CD4-positive, alpha-beta T cell (primary cell): Measurements from ENCODE around the gene PASK. TPM values are rescaled to one million over a fixed set of nuclear protein-coding genes. Genes with fewer than 3 reads are reported as not detected.

ENCODE experiments used
- ATAC-seq: fragments of 200-7000 bp; cut with Tn5 transposase; one replicate; pipeline ENCODE4 v1.10.0; 2022; ENCODE audit warnings: mild to moderate bottlenecking; ENCODE audit not compliant: poor library complexity
- CTCF ChIA-PET: fragments of 350-600 bp; sonication (Branson Sonifier 250); formaldehyde crosslinking; loops from one replicate; lab custom pipeline; 2021; ENCODE audit warnings: antibody characterized with exemption, inconsistent platforms; lab: Charles Lee
- POLR2A ChIA-PET: fragments of 350-600 bp; sonication (Branson Sonifier 250); formaldehyde crosslinking; loops from one replicate; lab custom pipeline; 2021; ENCODE audit warnings: antibody characterized with exemption, inconsistent platforms; lab: Charles Lee
- DNase-seq, 14 experiments: peaks; one replicate each; pipeline ENCODE4 v3.0.0-alpha.2; 2013 to 2020; ENCODE audit warnings: mixed read lengths in 2 of 14
- H3K27ac ChIP-seq, 2 donors: one replicate each; pipeline versions ENCODE4 v1.5.1 to v1.7.0; 2013; ENCODE audit warnings: low read length in 2 of 2, low read depth in 1 of 2, mild to moderate bottlenecking in 1 of 2
- H3K27me3 ChIP-seq, 2 experiments: 1 replicate in 1 of 2; 2 replicates in 1 of 2; pipeline versions ENCODE4 v1.6.1 to v1.7.0; 2013; ENCODE audit warnings: low read length in 2 of 2, control low read depth in 1 of 2, mild to moderate bottlenecking in 1 of 2, moderate library complexity in 1 of 2; ENCODE audit not compliant: insufficient read depth in 2 of 2, control insufficient read depth in 1 of 2
- H3K36me3 ChIP-seq: one replicate; pipeline ENCODE4 v1.6.1; 2013; ENCODE audit warnings: low read length, control low read depth; ENCODE audit not compliant: insufficient read depth
- H3K4me1 ChIP-seq: one replicate; pipeline ENCODE4 v1.6.1; 2013; ENCODE audit warnings: low read length, control low read depth; ENCODE audit not compliant: insufficient read depth
- H3K4me3 ChIP-seq: one replicate; pipeline ENCODE4 v1.5.1; 2013; ENCODE audit warnings: mild to moderate bottlenecking, low read length, moderate library complexity
- H3K9me3 ChIP-seq, 2 experiments: 1 replicate in 1 of 2; 2 replicates in 1 of 2; pipeline versions ENCODE4 v1.6.1 to v1.7.0; 2013; ENCODE audit warnings: low read length in 2 of 2, mild to moderate bottlenecking in 2 of 2, control low read depth in 1 of 2, moderate library complexity in 1 of 2; ENCODE audit not compliant: control insufficient read depth in 1 of 2, insufficient read depth in 1 of 2
- H3K27ac Mint-ChIP-seq: one replicate; pipeline ENCODE4 v1.8.0; 2020; ENCODE audit warnings: mixed read lengths
- H3K27me3 Mint-ChIP-seq: one replicate; pipeline ENCODE4 v1.8.0; 2021; ENCODE audit warnings: mixed read lengths
- H3K36me3 Mint-ChIP-seq: one replicate; pipeline ENCODE4 v1.8.0; 2021; ENCODE audit warnings: low read depth, mixed read lengths
- H3K4me1 Mint-ChIP-seq: one replicate; pipeline ENCODE4 v1.8.0; 2021; ENCODE audit warnings: low read depth, mixed read lengths
- H3K4me3 Mint-ChIP-seq: one replicate; pipeline ENCODE4 v1.8.0; 2020; ENCODE audit warnings: mild to moderate bottlenecking, mixed read lengths
- H3K9me3 Mint-ChIP-seq: one replicate; pipeline ENCODE4 v1.8.0; 2020; ENCODE audit warnings: mixed read lengths
- intact Hi-C, 2 experiments: fragments of 100-400 bp; cut with DNase I in 1 of 2; cut with micrococcal nuclease in 1 of 2; formaldehyde crosslinking; loops; one replicate each; pipeline versions ENCODE4 v1.15.1 to v1.9.0; 2023 to 2025; cut with DNase I, micrococcal nuclease
- total RNA-seq, 174 experiments: library from RNA in 2 of 174; stranded (reverse) in 2 of 174; gene quantifications; one replicate each; pipeline ENCODE4 v1.2.3 and lab custom pipeline; 2021 to 2026
- TF ChIP-seq, protein P1 (sequence below): fragments of 200-600 bp; IDR thresholded peaks from one replicate; pipeline ENCODE4 v1.8.0; 2022; ENCODE audit warnings: antibody characterized with exemption, mild to moderate bottlenecking

The PASK gene
- total RNA-seq, 2 experiments from 2014 or later = 78.0 to 87.9 TPM

DNA sequence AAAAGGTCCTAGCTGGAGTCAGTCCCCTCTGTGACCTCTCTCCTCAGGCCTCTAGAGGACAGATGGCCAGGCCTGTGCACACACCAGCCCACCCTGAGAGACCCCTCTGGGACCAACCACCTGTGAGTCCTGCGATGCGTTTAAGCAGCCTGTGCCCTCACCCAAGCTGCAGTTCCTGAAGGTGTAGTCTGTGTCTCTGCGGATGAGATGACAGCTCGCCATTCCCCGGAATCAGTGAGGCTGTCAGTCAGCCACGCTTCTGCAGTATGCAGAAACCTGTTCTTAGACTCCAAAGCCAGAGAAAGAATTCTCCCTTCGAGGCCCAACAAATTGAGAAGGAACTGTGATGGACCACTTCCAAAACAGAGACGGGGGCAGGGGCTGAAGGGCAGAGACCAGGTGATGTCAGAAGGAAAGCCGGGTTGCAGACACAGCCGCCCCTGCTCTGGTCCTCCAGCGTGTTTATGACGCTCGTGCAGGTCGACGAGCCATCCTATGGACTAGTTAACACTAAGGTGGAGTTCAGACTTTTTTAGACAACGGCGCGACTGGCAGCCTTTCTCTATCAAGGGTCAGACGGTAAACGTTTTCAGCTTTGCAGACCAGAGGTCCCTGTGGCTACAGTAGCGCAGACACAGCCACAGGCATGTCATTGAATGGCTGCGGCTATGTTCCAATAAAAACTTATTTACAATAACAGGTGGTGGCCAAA, 57.4 kb downstream of the PASK start:
- H3K36me3 Mint-ChIP-seq = peaks cover 86% of the 10 kb centered on the region
- peaks cover 52% of the 10 kb centered on the region for H3K4me1 Mint-ChIP-seq
- ChIA-PET POLR2A (interaction anchor here (2.4 kb wide), 1 partner anchor 10 kb away, joined by 14 read pairs; the partner anchor contains the start of gene MTERF4), CTCF (no interaction called here)
- DNase-seq (no peak), ATAC-seq (no peak)
- no peaks in the 10 kb centered on the region for H3K27me3 ChIP-seq
- H3K36me3 ChIP-seq = peaks cover 96% of the 10 kb centered on the region
- peaks cover 30% of the 10 kb centered on the region for H3K4me1 ChIP-seq
- TF ChIP-seq, protein P1, sequence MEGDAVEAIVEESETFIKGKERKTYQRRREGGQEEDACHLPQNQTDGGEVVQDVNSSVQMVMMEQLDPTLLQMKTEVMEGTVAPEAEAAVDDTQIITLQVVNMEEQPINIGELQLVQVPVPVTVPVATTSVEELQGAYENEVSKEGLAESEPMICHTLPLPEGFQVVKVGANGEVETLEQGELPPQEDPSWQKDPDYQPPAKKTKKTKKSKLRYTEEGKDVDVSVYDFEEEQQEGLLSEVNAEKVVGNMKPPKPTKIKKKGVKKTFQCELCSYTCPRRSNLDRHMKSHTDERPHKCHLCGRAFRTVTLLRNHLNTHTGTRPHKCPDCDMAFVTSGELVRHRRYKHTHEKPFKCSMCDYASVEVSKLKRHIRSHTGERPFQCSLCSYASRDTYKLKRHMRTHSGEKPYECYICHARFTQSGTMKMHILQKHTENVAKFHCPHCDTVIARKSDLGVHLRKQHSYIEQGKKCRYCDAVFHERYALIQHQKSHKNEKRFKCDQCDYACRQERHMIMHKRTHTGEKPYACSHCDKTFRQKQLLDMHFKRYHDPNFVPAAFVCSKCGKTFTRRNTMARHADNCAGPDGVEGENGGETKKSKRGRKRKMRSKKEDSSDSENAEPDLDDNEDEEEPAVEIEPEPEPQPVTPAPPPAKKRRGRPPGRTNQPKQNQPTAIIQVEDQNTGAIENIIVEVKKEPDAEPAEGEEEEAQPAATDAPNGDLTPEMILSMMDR = no peak
- no peaks in the 10 kb centered on the region for H3K9me3 ChIP-seq
- no peak overlapping the region for H3K4me3 ChIP-seq
- intact Hi-C loops = no loop called here
- H3K4me3 Mint-ChIP-seq = no peak overlapping the region
- H3K27ac ChIP-seq = no peak overlapping the region
- H3K27me3 Mint-ChIP-seq = no peaks in the 10 kb centered on the region
- H3K9me3 Mint-ChIP-seq = no peaks in the 10 kb centered on the region
- H3K27ac Mint-ChIP-seq = no peak overlapping the region

DNA sequence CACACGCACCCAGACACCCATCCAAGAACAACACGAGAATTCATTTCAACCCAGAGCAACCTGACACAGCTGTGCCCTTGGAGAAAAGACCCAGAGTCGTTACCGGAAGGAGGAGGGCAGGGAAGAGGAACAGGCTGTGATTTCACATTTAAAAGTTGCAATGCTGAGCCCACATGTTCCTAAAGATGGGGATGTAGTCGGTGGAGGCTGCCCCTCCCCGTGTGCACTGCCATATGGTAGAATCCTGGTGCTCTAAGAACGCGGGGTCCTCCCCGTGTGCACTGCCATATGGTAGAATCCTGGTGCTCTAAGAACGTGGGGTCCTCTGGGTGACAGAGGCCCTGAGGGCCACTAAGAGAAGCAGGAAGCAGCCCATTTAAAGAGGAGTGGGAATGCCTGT, 58.1 kb downstream of the PASK start:
- Mint-ChIP-seq H3K27me3 (no peaks in the 10 kb centered on the region), H3K4me3 (no peak overlapping the region), H3K36me3 (peaks cover 86% of the 10 kb centered on the region), H3K4me1 (peaks cover 45% of the 10 kb centered on the region), H3K27ac (peak overlapping the region; percentile 75), H3K9me3 (no peaks in the 10 kb centered on the region)
- Histone ChIP-seq H3K27ac (no peak overlapping the region), H3K36me3 (peaks cover 96% of the 10 kb centered on the region), H3K4me1 (peaks cover 25% of the 10 kb centered on the region), H3K9me3 (no peaks in the 10 kb centered on the region), H3K4me3 (no peak overlapping the region), H3K27me3 (no peaks in the 10 kb centered on the region)
- DNase-seq (no peak), ATAC-seq (no peak)
- TF ChIP-seq, protein P1 = no peak
- intact Hi-C loops = no loop called here
- CTCF ChIA-PET = interaction anchor here (1.2 kb wide), 1 partner anchor 59 kb away, joined by 4 read pairs; the partner anchor contains the start of gene PPP1R7
- POLR2A ChIA-PET = no interaction called here

DNA sequence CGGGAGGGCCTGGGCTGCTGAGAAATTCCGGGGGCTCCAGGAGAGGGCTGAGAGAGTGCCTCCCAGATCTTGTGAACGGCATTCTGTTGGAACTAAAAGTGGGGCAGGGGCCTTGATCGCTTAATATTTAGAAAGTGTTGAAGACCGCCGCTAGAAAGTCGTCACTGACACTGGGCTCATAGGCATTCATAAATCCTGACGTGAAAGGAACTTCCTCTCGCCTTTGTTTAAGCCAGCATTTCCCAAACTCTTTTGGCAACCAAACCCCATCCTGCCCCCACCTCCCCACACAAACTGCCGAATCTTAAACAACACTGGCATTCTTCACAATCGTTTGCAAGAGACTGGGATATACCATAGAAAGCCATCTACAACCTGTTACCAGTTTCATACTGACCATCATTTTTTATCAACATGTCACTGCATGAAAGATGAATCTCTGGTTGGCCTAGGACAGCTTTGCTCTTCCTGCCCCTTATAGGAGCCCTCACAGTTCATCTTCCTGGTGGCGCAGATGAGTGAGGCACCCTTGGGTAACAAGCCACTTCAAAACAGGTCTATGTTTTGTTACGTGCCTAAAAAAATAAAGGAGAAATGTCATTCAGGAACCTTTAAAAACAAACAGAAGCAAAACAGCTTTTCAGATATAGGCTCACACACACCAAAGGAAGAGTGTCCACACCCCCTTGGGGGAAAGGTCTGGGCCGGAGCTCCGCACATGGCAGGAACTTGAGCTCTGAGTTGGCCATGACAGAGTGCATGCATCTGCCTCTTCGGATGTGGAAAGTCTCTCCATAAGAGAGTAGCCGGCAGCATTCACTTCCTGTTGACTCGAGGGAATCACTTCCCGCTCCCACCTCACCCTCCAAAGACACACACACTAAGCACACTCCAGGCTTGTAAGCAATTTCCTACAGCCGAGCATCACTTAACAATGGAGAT, 60.2 kb downstream of the PASK start:
- Mint-ChIP-seq H3K4me1 (peaks cover 27% of the 10 kb centered on the region), H3K27me3 (no peaks in the 10 kb centered on the region), H3K36me3 (peaks cover 86% of the 10 kb centered on the region), H3K4me3 (peak overlapping the region; percentile 40), H3K27ac (peak overlapping the region; percentile 75), H3K9me3 (no peaks in the 10 kb centered on the region)
- TF ChIP-seq, protein P1 = no peak
- Histone ChIP-seq H3K4me1 (peaks cover 4% of the 10 kb centered on the region), H3K36me3 (peaks cover 82% of the 10 kb centered on the region), H3K9me3 (peaks cover 0 to 7% of the 10 kb centered on the region in 2 experiments), H3K27me3 (no peaks in the 10 kb centered on the region), H3K27ac (no peak overlapping the region), H3K4me3 (no peak overlapping the region)
- POLR2A ChIA-PET = interaction anchor here (0.6 to 3.6 kb wide), 6 partner anchors 11 to 60 kb away, joined by 3 to 19 read pairs (median 6); partner anchors contain the start of genes MTERF4 and PASK
- intact Hi-C loops = loop anchor here in 1 of 2 experiments (10.0 kb wide), 1 partner anchor 126 kb away; no protein-coding TSS in a partner anchor
- ATAC-seq (peak; percentile 73), DNase-seq (peak in 1 of 14 experiments; percentile 14)
- CTCF ChIA-PET = interaction anchor here (2.1 kb wide), 1 partner anchor 11 kb away, joined by 6 read pairs; no protein-coding TSS in a partner anchor
